ENCODE results near the gene MSI2.

Gene MSI2

GRCh38 chr17:57566721-57567120, 310.4 kb downstream of the MSI2 start:
- DNase-seq = no peak

- DNase-seq = peak in 2 of 56 donors; percentile 5 to 21
Observed at GRCh38 chr17:57567251-57567650, 310.9 kb downstream of the MSI2 start.

- no peak for DNase-seq
Observed at GRCh38 chr17:57568340-57568739, 312.0 kb downstream of the MSI2 start.

GRCh38 chr17:57569021-57569420, 312.7 kb downstream of the MSI2 start:
- DNase-seq = no peak

GRCh38 chr17:57569853-57570252, 313.5 kb downstream of the MSI2 start:
- no peak for DNase-seq

- DNase-seq = peak in 17 of 56 donors; percentile 15 to 76 (median 42)
Observed at GRCh38 chr17:57570724-57571344, 314.5 kb downstream of the MSI2 start.

GRCh38 chr17:57572062-57572461, 315.7 kb downstream of the MSI2 start:
- DNase-seq = no peak

GRCh38 chr17:57572600-57572999, 316.3 kb downstream of the MSI2 start:
- no peak for DNase-seq

- DNase-seq = peak in 27 of 56 donors; percentile 8 to 69 (median 31)
Observed at GRCh38 chr17:57574040-57574513, 317.8 kb downstream of the MSI2 start.

GRCh38 chr17:57576744-57577143, 320.4 kb downstream of the MSI2 start:
- no peak for DNase-seq

- DNase-seq = peak in 25 of 56 donors; percentile 16 to 69 (median 41)
Observed at GRCh38 chr17:57577751-57578607, 321.7 kb downstream of the MSI2 start.

- no peak for DNase-seq
Observed at GRCh38 chr17:57578608-57579225, 322.4 kb downstream of the MSI2 start.

GRCh38 chr17:57579245-57579644, 322.9 kb downstream of the MSI2 start:
- DNase-seq = no peak

GRCh38 chr17:57580055-57580739, 323.9 kb downstream of the MSI2 start:
- no peak for DNase-seq

- no peak for DNase-seq
Observed at GRCh38 chr17:57582881-57583756, 326.8 kb downstream of the MSI2 start.

GRCh38 chr17:57584050-57584551, 327.8 kb downstream of the MSI2 start:
- DNase-seq = no peak

GRCh38 chr17:57585341-57586195, 329.2 kb downstream of the MSI2 start:
- DNase-seq = no peak

- peak in 1 of 56 donors; percentile 22 for DNase-seq
Observed at GRCh38 chr17:57586196-57586740, 329.9 kb downstream of the MSI2 start.

GRCh38 chr17:57586742-57587141, 330.4 kb downstream of the MSI2 start:
- DNase-seq = no peak

Data from nucleus accumbens (tissue), 56 donors.